CD14-positive monocyte (primary cell): ENCODE measurements around the gene TMA7B. TPM values are rescaled to one million over a fixed set of nuclear protein-coding genes. Genes with fewer than 3 reads are reported as not detected.
A peak's percentile ranks its signal among the peaks of the same experiment; 100 is the strongest.

Experiments
- DNase-seq, 3 donors: peaks; one replicate each; pipeline ENCODE4 v3.0.0-alpha.2; 2011 to 2022
- H2AFZ ChIP-seq: 2 replicates; pipeline ENCODE4 v1.6.0; 2012; ENCODE audit warnings: mild to moderate bottlenecking, low read depth, low read length, inconsistent platforms; ENCODE audit not compliant: insufficient read depth, poor library complexity, severe bottlenecking
- H3K27ac ChIP-seq, 2 donors: 1 replicate in 1 of 2; 2 replicates in 1 of 2; pipeline ENCODE4 v1.5.1; 2012 to 2013; ENCODE audit warnings: low read length in 2 of 2, control low read depth in 1 of 2, inconsistent platforms in 1 of 2, low read depth in 1 of 2, mild to moderate bottlenecking in 1 of 2
- H3K27me3 ChIP-seq, 2 donors: one replicate each; pipeline versions ENCODE4 v1.6.0 to v1.6.1; 2011 to 2013; ENCODE audit warnings: low read length in 2 of 2; ENCODE audit not compliant: control insufficient read depth in 2 of 2, insufficient read depth in 2 of 2
- H3K36me3 ChIP-seq, 2 donors: replicated peaks in 1 of 2; 1 replicate in 1 of 2; 2 replicates in 1 of 2; pipeline versions ENCODE4 v1.5.1 to v1.6.1; 2012 to 2013; ENCODE audit warnings: low read length in 2 of 2, control low read depth in 1 of 2, inconsistent platforms in 1 of 2, mild to moderate bottlenecking in 1 of 2; ENCODE audit not compliant: insufficient read depth in 2 of 2, control insufficient read depth in 1 of 2
- H3K4me1 ChIP-seq, 2 donors: 1 replicate in 1 of 2; 2 replicates in 1 of 2; pipeline versions ENCODE4 v1.5.1 to v1.6.1; 2012 to 2013; ENCODE audit warnings: low read length in 2 of 2, control low read depth in 1 of 2, inconsistent platforms in 1 of 2, mild to moderate bottlenecking in 1 of 2, moderate library complexity in 1 of 2; ENCODE audit not compliant: insufficient read depth in 2 of 2, control insufficient read depth in 1 of 2
- H3K4me2 ChIP-seq: replicated peaks from 2 replicates; pipeline ENCODE3; 2012; ENCODE audit warnings: low read length, moderate library complexity, mild to moderate bottlenecking; ENCODE audit not compliant: poor library complexity, severe bottlenecking; ENCODE audit errors: extremely low read depth
- H3K4me3 ChIP-seq, 3 experiments: fragments of 200-600 bp in 1 of 3; sonication (generic) in 1 of 3; replicated peaks in 1 of 3; 1 replicate in 2 of 3; 2 replicates in 1 of 3; pipeline ENCODE4 v1.5.1; 2011 to 2013; ENCODE audit warnings: low read length in 3 of 3, mild to moderate bottlenecking in 3 of 3, control low read depth in 2 of 3, low read depth in 2 of 3, inconsistent platforms in 1 of 3, moderate library complexity in 1 of 3
- H3K79me2 ChIP-seq: 2 replicates; pipeline ENCODE4 v1.6.0; 2012; ENCODE audit warnings: mild to moderate bottlenecking, control low read depth, inconsistent platforms, low read length, moderate library complexity; ENCODE audit not compliant: insufficient read depth
- H3K9ac ChIP-seq: 2 replicates; pipeline ENCODE4 v1.6.0; 2017; ENCODE audit warnings: low read length, mild to moderate bottlenecking; ENCODE audit not compliant: insufficient read depth, poor library complexity, severe bottlenecking
- H3K9me3 ChIP-seq, 2 donors: replicated peaks in 1 of 2; 1 replicate in 1 of 2; 2 replicates in 1 of 2; pipeline versions ENCODE4 v1.5.1 to v1.6.1; 2012 to 2013; ENCODE audit warnings: low read length in 2 of 2, control low read depth in 1 of 2; ENCODE audit not compliant: control insufficient read depth in 1 of 2, insufficient read depth in 1 of 2
- H4K20me1 ChIP-seq: 2 replicates; pipeline ENCODE4 v1.6.0; 2012; ENCODE audit warnings: mild to moderate bottlenecking, low read length, control low read depth, moderate library complexity; ENCODE audit not compliant: insufficient read depth
- H3K27ac Mint-ChIP-seq, 7 donors: one replicate each; pipeline ENCODE4 v1.8.0; 2020; ENCODE audit warnings: mild to moderate bottlenecking in 7 of 7, mixed read lengths in 7 of 7, moderate library complexity in 6 of 7, inconsistent platforms in 2 of 7
- H3K27me3 Mint-ChIP-seq, 3 donors: one replicate each; pipeline ENCODE4 v1.8.0; 2021 to 2022; ENCODE audit warnings: low read depth in 3 of 3, mild to moderate bottlenecking in 3 of 3, mixed read lengths in 3 of 3, moderate library complexity in 3 of 3, inconsistent platforms in 1 of 3
- H3K36me3 Mint-ChIP-seq, 2 donors: one replicate each; pipeline ENCODE4 v1.8.0; 2020; ENCODE audit warnings: mixed read lengths in 2 of 2, inconsistent platforms in 1 of 2, mild to moderate bottlenecking in 1 of 2
- H3K4me1 Mint-ChIP-seq: one replicate; pipeline ENCODE4 v1.8.0; 2020; ENCODE audit warnings: mild to moderate bottlenecking, mixed read lengths
- H3K4me3 Mint-ChIP-seq, 2 donors: one replicate each; pipeline ENCODE4 v1.8.0; 2020; ENCODE audit warnings: mild to moderate bottlenecking in 2 of 2, mixed read lengths in 2 of 2, moderate library complexity in 1 of 2
- H3K9me3 Mint-ChIP-seq, 7 donors: one replicate each; pipeline ENCODE4 v1.8.0; 2020 to 2022; ENCODE audit warnings: mixed read lengths in 7 of 7, mild to moderate bottlenecking in 6 of 7, moderate library complexity in 6 of 7, inconsistent platforms in 2 of 7
- CTCF ChIP-seq: fragments of 200-600 bp; IDR thresholded peaks from one replicate; pipeline ENCODE4 v1.8.0; 2022; ENCODE audit warnings: antibody characterized with exemption, mild to moderate bottlenecking
- WGBS: methylation state at CpG from one replicate; pipeline ENCODE4 v1.1.5; 2013; ENCODE audit warnings: missing lambda C conversion rate; ENCODE audit not compliant: insufficient coverage; 5-methylcytosine and 5-hydroxymethylcytosine counted together
- intact Hi-C, 2 donors: fragments of 100-400 bp; cut with micrococcal nuclease; formaldehyde crosslinking; loops; one replicate each; pipeline versions ENCODE4 v1.15.0 to v1.15.1; 2023
- polyA plus RNA-seq, 3 donors: library from polyadenylated mRNA; depleted of rRNA in 1 of 3; unstranded in 2 of 3; stranded (reverse) in 1 of 3; fragments of 300-500 nt in 2 of 3; fragments of >200 nt in 1 of 3; fragmentation: Illumina TruSeq in 2 of 3; gene quantifications; 1 replicate in 2 of 3; 2 replicates in 1 of 3; pipeline ENCODE4 v1.2.3, GENCODE V29; 2012 to 2021

The TMA7B gene
- polyA plus RNA-seq, 3 donors, result 0.13 TPM; not detected in 2

- H3K27me3 Mint-ChIP-seq, result peaks cover 27 to 45% (median 29%) of the 10 kb centered on the region in 3 donors
- WGBS, result 93% methylated on average over 4 of the region's 8 CpGs
- Histone ChIP-seq H3K4me1 (peaks cover 22 to 30% of the 10 kb centered on the region in 2 donors), H3K27ac (no peak overlapping the region), H3K9me3 (no peaks in the 10 kb centered on the region), H3K4me2 (no peak overlapping the region), H2AFZ (peak overlapping the region; percentile 30), H4K20me1 (no peaks in the 10 kb centered on the region), H3K36me3 (no peaks in the 10 kb centered on the region), H3K4me3 (no peak overlapping the region), H3K79me2 (no peaks in the 10 kb centered on the region), H3K9ac (no peak overlapping the region), H3K27me3 (peaks cover 23 to 37% of the 10 kb centered on the region in 2 donors)
- peak overlapping the region in 1 of 2 donors; percentile 36 for H3K4me3 Mint-ChIP-seq
- TF ChIP-seq CTCF, result no peak
- H3K36me3 Mint-ChIP-seq, result peaks cover 0 to 4% of the 10 kb centered on the region in 2 donors
- peaks cover 0 to 6% (median 0%) of the 10 kb centered on the region in 7 donors for H3K9me3 Mint-ChIP-seq
- DNase-seq, result no peak
- H3K4me1 Mint-ChIP-seq, result peaks cover 34% of the 10 kb centered on the region
- peak overlapping the region in 2 of 7 donors; percentile 18 to 31 for H3K27ac Mint-ChIP-seq
- intact Hi-C loops, result no loop called here
Observed at GRCh38 chr22:39947220-39948216, 12.7 kb upstream of the TMA7B start.

DNA sequence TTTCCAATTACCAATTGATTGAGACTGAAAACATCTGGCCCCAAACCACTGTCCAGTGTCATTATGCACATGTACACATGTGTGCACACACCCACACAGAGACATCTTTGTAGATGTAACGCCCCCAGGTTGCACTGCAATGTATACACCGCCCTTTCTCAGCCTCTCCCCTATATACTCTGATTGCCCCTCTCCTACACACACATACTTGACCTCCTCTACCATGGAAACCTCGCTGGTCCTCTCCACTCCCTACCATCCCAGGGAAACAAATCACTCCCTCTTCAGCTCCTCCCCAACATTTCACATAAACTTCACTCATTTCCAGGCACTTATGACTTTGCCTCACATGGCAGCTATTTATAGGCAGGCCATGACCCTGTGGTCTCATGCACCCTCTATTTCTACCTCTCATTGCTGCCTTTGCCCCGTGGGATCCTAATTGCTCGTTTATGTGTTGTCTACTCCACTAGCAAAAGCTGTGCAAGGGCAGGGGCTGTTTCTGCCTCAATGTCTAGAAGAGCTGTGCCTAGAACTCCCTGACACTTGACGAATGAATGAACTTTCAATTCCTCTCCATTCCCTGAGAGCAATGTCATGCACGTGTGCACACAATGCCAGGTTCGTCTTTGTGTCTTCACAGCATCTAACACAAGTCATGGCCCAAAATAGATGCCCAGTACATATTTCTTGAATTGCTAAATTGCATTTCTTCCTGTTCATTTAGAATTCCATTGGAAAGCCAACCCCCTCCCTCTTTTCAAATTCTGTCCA is 10.0 kb upstream of the TMA7B start:
- H3K4me2 ChIP-seq, result no peak overlapping the region

More for the DNA sequence above, 10.0 kb upstream of the TMA7B start:
- Histone ChIP-seq H2AFZ (no peak overlapping the region), H3K79me2 (no peaks in the 10 kb centered on the region), H3K9ac (no peak overlapping the region), H3K36me3 (no peaks in the 10 kb centered on the region), H3K4me3 (no peak overlapping the region), H3K27ac (no peak overlapping the region), H4K20me1 (no peaks in the 10 kb centered on the region), H3K9me3 (no peaks in the 10 kb centered on the region), H3K27me3 (peaks cover 27 to 57% of the 10 kb centered on the region in 2 donors), H3K4me1 (peaks cover 13 to 17% of the 10 kb centered on the region in 2 donors)
- Mint-ChIP-seq H3K27me3 (peaks cover 45 to 69% (median 51%) of the 10 kb centered on the region in 3 donors), H3K9me3 (peaks cover 0 to 4% (median 0%) of the 10 kb centered on the region in 7 donors), H3K4me1 (peaks cover 24% of the 10 kb centered on the region), H3K4me3 (peak overlapping the region in 1 of 2 donors; percentile 56), H3K36me3 (peaks cover 2 to 7% of the 10 kb centered on the region in 2 donors), H3K27ac (no peak overlapping the region)
- 79% methylated on average over 7 of the region's 8 CpGs for WGBS
- intact Hi-C loops, result no loop called here
- TF ChIP-seq CTCF, result no peak
- DNase-seq, result no peak
